A549 (cell line): ENCODE results near the gene SYT3. TPM values are rescaled to one million over a fixed set of nuclear protein-coding genes. Genes with fewer than 3 reads are reported as not detected.

Experiments used
- ATAC-seq, 2 experiments: fragments of 200-7000 bp in 1 of 2; fragments of >200 bp in 1 of 2; cut with Nextera tagmentation in 1 of 2; cut with Tn5 transposase in 1 of 2; 3 replicates each; pipeline versions ENCODE4 v1.8.0 to v1.9.1; 2018 to 2020; ENCODE audit warnings: mild to moderate bottlenecking in 1 of 2, moderate library complexity in 1 of 2
- CTCF ChIA-PET: fragments of 300-600 bp; sonication (Branson Sonifier 250); formaldehyde crosslinking; extraction: SDS; loops from one replicate; lab custom pipeline; 2021; ENCODE audit warnings: antibody characterized with exemption, inconsistent platforms; lab: Yijun Ruan, JAX
- POLR2A ChIA-PET: fragments of 350-600 bp; formaldehyde crosslinking; extraction: SDS; loops from one replicate; lab custom pipeline; 2021; ENCODE audit warnings: antibody characterized with exemption, inconsistent platforms; lab: Yijun Ruan, JAX
- DNase-seq, 2 experiments: peaks; one replicate each; pipeline versions ENCODE4 v3.0.0 to v3.0.0-alpha.2; 2011 to 2016; ENCODE audit warnings: low read depth in 1 of 2, low spot score in 1 of 2
- FAIRE-seq: peaks from 2 replicates; lab custom pipeline; 2011; peaks lifted over from hg19 to GRCh38; lab: Jason Lieb, UNC
- H3K27ac ChIP-seq, 2 experiments: fragments of >200 bp; sonication (Bioruptor Twin); formaldehyde crosslinking; 3 replicates each; pipeline ENCODE4 v1.5.1; 2016 to 2017
- H3K4me1 ChIP-seq: fragments of >200 bp; sonication (Bioruptor Twin); formaldehyde crosslinking; 3 replicates; pipeline ENCODE4 v1.6.1; 2016
- H3K4me2 ChIP-seq: fragments of >200 bp; sonication (Bioruptor Twin); formaldehyde crosslinking; 3 replicates; pipeline ENCODE4 v1.6.1; 2016
- H3K4me3 ChIP-seq: fragments of >200 bp; sonication (Bioruptor Twin); formaldehyde crosslinking; 3 replicates; pipeline ENCODE4 v1.5.1; 2016
- H3K9me3 ChIP-seq: fragments of >200 bp; sonication (Bioruptor Twin); formaldehyde crosslinking; 3 replicates; pipeline ENCODE4 v1.6.1; 2016
- BHLHE40 ChIP-seq: IDR thresholded peaks from 2 replicates; pipeline ENCODE4 v1.6.1; 2012; ENCODE audit warnings: low read depth, low read length, inconsistent platforms
- CEBPB ChIP-seq, 2 experiments: fragments of >200 bp in 1 of 2; sonication (Bioruptor Twin) in 1 of 2; formaldehyde crosslinking in 1 of 2; IDR thresholded peaks; 2 replicates each; pipeline ENCODE4 v1.6.1; 2012 to 2016
- CHD4 ChIP-seq: fragments of 200-600 bp; sonication (generic); IDR thresholded peaks from 2 replicates; pipeline ENCODE4 v1.6.1; 2016; ENCODE audit warnings: antibody characterized with exemption, mild to moderate bottlenecking, borderline replicate concordance
- CTCF ChIP-seq: fragments of >200 bp; sonication (Bioruptor Twin); formaldehyde crosslinking; IDR thresholded peaks from 3 replicates; pipeline ENCODE4 v1.5.1; 2016
- EHF ChIP-seq: fragments of 250-450 bp; sonication (Bioruptor Pico); IDR thresholded peaks from 2 replicates; pipeline ENCODE4 v1.5.0; 2020; ENCODE audit warnings: mild to moderate bottlenecking
- HES2 ChIP-seq: fragments of >200 bp; sonication (Bioruptor Twin); formaldehyde crosslinking; IDR thresholded peaks from 2 replicates; pipeline ENCODE4 v1.6.1; 2016
- HEYL ChIP-seq: fragments of 250-450 bp; sonication (Bioruptor Pico); IDR thresholded peaks from 2 replicates; pipeline ENCODE4 v1.8.0; 2021; ENCODE audit warnings: mild to moderate bottlenecking, moderate library complexity
- HOXA7 ChIP-seq: fragments of 250-450 bp; sonication (Bioruptor Pico); IDR thresholded peaks from 2 replicates; pipeline ENCODE4 v1.5.0; 2020; ENCODE audit warnings: mild to moderate bottlenecking, moderate library complexity
- HOXB5 ChIP-seq: fragments of 250-450 bp; sonication (Bioruptor Pico); IDR thresholded peaks from 2 replicates; pipeline ENCODE4 v1.5.0; 2020; ENCODE audit warnings: mild to moderate bottlenecking, moderate library complexity
- JUN ChIP-seq, 2 experiments: fragments of >200 bp; sonication (Bioruptor Twin); formaldehyde crosslinking; IDR thresholded peaks; 2 replicates in 1 of 2; 3 replicates in 1 of 2; pipeline ENCODE4 v1.6.1; 2016 to 2017
- KDM1A ChIP-seq: fragments of 200-600 bp; sonication (generic); IDR thresholded peaks from 2 replicates; pipeline ENCODE4 v1.6.1; 2016; ENCODE audit warnings: low read depth, mild to moderate bottlenecking
- MAFK ChIP-seq: fragments of 450-650 bp; IDR thresholded peaks from 2 replicates; pipeline ENCODE4 v1.6.1; 2014; ENCODE audit not compliant: partially characterized antibody
- NFE2L2 ChIP-seq: fragments of 150-350 bp; conservative IDR thresholded peaks from 2 replicates; pipeline ENCODE4 v1.6.1; 2014; ENCODE audit warnings: low read length
- NPAS2 ChIP-seq: fragments of 250-450 bp; sonication (Bioruptor Pico); IDR thresholded peaks from 2 replicates; pipeline ENCODE4 v1.8.0; 2022; ENCODE audit warnings: mild to moderate bottlenecking, moderate library complexity, borderline replicate concordance
- RCOR1 ChIP-seq: fragments of 150-350 bp; IDR thresholded peaks from 2 replicates; pipeline ENCODE4 v1.6.1; 2014; ENCODE audit warnings: antibody characterized with exemption, low read length, low read depth
- REST ChIP-seq: fragments of 200-600 bp; sonication (generic); IDR thresholded peaks from 2 replicates; pipeline ENCODE4 v1.6.1; 2016; ENCODE audit warnings: antibody characterized with exemption, mild to moderate bottlenecking, moderate library complexity
- SMC3 ChIP-seq: fragments of >200 bp; sonication (Bioruptor Twin); formaldehyde crosslinking; IDR thresholded peaks from 3 replicates; pipeline ENCODE4 v1.6.1; 2018; ENCODE audit warnings: inconsistent platforms
- TFCP2L1 ChIP-seq: fragments of 250-450 bp; sonication (Bioruptor Pico); IDR thresholded peaks from 2 replicates; pipeline ENCODE4 v1.5.0; 2021; ENCODE audit warnings: mild to moderate bottlenecking
- ZFP36 ChIP-seq: fragments of 450-650 bp; IDR thresholded peaks from 2 replicates; pipeline ENCODE4 v1.6.1; 2014; ENCODE audit warnings: borderline replicate concordance; ENCODE audit not compliant: partially characterized antibody
- WGBS: methylation state at CpG from one replicate; pipeline ENCODE4 v1.1.6; 2017; ENCODE audit errors: missing lambda C conversion rate; 5-methylcytosine and 5-hydroxymethylcytosine counted together
- polyA plus RNA-seq, 4 experiments: library from polyadenylated mRNA; depleted of rRNA in 3 of 4; stranded (reverse); fragments of >200 nt; fragmentation: RNase III in 1 of 4; extraction: RNeasy Plus Mini Kit Qiagen cat#74134 plus additional on column Dnase treatment in 1 of 4; gene quantifications; 2 replicates in 3 of 4; 3 replicates in 1 of 4; pipeline ENCODE4 v1.2.3, GENCODE V29; 2011 to 2017
- TF ChIP-seq, protein P1 (sequence below): fragments of >200 bp; sonication (Bioruptor Twin); formaldehyde crosslinking; IDR thresholded peaks from 3 replicates; pipeline ENCODE4 v1.6.1; 2016

The SYT3 gene
- polyA plus RNA-seq, 2 of the 4 experiments (the other 2 are of a cell fraction): 0.25 to 1.1 TPM

DNA sequence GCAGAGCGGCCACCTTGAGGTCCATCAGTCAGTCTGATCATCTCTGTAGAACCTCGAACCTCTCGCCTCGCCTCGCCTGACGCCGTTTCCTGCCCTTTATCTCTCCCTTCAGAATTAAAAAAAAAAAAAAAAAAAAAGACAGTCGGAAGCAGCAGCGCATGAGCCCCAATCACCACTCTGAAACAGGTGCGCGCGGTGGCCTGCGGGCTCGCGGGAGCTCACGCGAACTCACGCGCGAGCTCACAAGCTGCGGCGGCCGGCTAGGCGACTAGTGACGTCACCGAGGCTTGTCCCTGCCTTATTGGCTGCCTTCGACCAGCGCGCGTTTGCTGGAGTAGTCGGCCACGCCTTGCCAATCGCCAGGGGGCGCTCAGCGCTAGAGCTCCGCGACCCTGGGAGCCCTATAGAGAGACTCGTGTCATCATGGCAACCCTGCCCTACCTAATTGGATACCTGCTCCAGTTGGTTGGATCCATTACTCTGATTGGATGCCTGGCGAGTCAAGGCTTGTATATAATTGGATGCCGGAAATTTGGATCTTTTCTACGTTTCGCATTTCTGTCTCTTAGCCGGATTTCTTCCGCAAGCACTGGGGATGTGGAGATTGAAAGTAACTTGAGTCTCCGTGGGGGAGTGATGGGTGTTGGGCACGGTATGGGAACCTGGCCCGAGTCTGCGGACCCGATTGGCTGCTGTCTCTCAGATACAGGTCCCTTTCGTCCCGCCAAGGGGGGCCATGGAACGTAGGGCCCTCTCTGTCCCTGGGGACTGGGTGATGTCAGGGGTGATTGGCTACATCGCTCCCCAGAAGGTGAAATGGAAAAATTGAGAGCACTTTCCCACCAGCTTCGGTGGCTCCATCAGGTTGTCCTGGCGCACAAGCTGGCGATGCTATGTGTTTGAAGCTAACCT is 31.6 kb downstream of the SYT3 start (continued):
- TF ChIP-seq JUN (IDR thresholded peaks at IDR 0.05) (no peak), SMC3 (peak; percentile 78), HOXB5 (CRISPR knock-in tag) (no peak), MAFK (no peak), HOXA7 (CRISPR knock-in tag) (no peak), BHLHE40 (no peak), CTCF (peak; percentile 82), NFE2L2 (no peak), HES2 (no peak), CHD4 (no peak), CEBPB (IDR thresholded peaks at IDR 0.05) (no peak), EHF (CRISPR knock-in tag) (no peak), ZFP36 (no peak), NPAS2 (no peak), REST (peak; percentile 80), KDM1A (no peak), HEYL (CRISPR knock-in tag) (no peak)
- TF ChIP-seq, protein P1, sequence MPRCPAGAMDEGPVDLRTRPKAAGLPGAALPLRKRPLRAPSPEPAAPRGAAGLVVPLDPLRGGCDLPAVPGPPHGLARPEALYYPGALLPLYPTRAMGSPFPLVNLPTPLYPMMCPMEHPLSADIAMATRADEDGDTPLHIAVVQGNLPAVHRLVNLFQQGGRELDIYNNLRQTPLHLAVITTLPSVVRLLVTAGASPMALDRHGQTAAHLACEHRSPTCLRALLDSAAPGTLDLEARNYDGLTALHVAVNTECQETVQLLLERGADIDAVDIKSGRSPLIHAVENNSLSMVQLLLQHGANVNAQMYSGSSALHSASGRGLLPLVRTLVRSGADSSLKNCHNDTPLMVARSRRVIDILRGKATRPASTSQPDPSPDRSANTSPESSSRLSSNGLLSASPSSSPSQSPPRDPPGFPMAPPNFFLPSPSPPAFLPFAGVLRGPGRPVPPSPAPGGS: no peak

DNA sequence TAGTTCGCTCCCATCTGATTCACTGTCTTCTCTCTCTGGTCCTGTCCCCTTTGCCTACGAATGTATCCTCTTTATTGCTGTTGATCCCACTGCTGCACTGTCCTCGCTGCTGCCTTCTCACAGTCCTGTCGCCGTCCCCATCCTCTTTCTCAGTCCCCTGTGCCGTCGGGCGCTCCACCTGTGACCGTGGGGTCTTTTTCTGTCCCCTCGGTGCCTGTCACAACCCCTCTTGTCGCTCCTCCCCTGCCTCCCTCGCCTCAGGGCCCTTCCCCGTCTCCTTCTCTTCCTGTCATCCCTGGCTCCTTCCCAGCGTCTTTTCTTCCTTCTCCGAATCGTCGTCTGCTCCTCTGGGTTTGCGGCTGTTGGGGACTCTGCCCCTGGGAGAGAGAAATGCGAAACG is 32.3 kb downstream of the SYT3 start:
- peak overlapping the region; percentile 75 for H3K4me2 ChIP-seq
- ATAC-seq (no peak), DNase-seq (no peak), FAIRE-seq (no peak)
- TF ChIP-seq TFCP2L1 (CRISPR knock-in tag) (no peak), RCOR1 (no peak)
- peak overlapping the region in 1 of 2 experiments; percentile 37; a peak in 3 of 6 replicates for H3K27ac ChIP-seq
- peak overlapping the region; percentile 28 for H3K4me3 ChIP-seq
- peaks cover 5% of the 10 kb centered on the region; the same call in 1 of the 3 replicates for H3K4me1 ChIP-seq
- WGBS: 76% methylated on average over 20 of the region's 20 CpGs
- 0 out of 3 replicates have a peak, but pooled peaks cover 3% of the 10 kb centered on the region for H3K9me3 ChIP-seq
- ChIA-PET CTCF (interaction anchor here (0.6 to 3.8 kb wide), 43 partner anchors 8 to 318 kb away, joined by 3 to 28 read pairs (median 4); partner anchors contain the start of gene CLEC11A), POLR2A (interaction anchor here (1.0 to 1.1 kb wide), 2 partner anchors 51 to 197 kb away, joined by 6 to 8 read pairs; no protein-coding TSS in a partner anchor)
